Measurements from ENCODE around the gene CNTNAP5.

The CNTNAP5 gene

DNA sequence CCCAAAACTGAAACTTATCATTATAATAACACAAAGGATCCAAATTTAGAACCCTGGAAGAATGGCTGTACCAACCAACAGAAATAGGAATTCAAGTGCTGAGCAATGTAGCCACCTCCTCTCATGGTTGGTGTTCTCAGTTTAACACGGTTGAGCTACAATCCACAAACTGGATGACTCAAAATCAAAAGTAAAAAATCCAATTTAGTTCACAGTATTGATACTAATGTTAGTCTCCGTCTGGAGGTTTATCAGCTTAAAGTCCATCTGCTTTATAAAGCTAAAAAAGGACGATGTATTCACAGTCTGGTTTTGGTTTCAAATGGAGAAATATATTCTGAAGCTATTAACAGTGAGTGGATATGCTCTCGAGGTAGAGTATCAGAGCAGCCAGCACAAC lies 40.5 kb downstream of the CNTNAP5 start:
- DNase-seq = no peak

DNA sequence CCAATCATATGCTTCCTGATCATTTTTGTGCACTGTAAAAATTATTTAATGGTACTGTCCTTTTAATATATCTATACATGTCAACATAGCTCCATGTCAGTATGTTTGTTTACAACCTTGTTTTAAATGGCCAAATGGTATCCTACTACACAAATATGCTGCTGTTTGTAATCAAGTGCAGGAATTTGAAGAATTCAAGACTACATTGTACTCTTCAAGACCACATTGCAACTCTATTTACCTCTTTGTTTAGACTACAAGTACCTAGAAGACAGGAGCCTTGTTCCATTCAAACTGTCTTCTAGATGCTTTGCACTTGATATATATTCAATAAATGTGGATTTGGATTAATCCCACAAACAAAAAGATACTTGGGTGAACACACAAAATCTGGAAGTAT lies 41.7 kb downstream of the CNTNAP5 start:
- DNase-seq = no peak

DNA sequence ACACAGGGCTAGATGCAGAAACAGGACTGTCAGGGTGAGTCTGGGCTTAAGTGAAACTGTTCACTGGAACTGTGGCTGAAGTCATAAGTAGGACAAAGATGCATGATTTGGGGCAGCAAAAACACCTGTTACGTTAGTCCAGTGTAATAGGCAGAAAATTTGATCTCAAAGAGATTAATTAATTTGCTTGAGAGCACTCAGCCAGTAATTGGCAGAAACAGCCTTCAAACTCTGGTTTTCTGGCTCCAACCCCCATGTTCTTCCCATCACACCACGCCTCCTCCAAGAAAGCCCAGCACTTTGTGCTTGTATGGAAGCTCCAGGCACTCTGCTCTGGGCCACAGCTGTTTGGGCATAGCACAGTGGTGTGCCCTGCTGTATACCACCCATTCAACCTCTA lies 54.0 kb downstream of the CNTNAP5 start:
- no peak for DNase-seq

DNA sequence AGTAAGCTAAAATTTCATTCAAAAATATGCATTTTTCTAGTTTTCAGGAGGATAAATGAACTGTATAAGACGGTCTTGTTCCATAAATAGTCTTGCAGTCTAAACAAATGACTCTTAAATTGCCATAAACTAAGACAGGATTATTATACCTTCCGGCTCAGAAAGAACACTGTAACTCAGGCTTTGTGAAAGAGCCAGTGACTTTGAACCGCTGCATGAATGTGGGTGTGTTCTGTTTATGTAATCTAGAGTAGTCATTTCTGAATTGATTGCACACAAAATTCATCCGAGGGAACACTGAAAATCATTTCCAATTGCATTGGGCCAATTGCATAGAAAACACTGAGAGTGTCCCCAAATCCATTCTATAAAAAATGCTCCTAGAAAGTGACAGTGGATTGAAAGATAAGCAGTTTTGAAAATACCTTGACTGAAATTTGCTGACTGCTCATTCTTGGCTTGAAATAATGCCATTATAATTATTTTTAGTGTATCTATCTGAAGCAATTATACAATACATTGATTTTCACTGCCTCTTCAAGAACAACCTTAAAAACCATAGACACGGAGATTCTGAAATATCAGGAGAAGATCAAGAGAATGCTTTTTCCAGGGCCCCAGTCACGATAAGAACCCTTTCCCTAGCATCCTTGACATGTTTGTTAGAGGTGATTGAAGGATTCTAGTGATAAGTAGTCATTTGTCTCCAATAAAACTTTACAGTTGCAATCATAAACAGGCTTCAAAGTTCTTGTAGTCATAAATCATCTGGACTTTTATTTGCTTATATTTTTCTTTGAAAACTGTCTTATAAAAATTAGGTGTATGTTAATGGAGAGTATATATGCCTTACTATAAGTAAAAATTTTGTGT lies 55.4 kb downstream of the CNTNAP5 start:
- no peak for DNase-seq

DNA sequence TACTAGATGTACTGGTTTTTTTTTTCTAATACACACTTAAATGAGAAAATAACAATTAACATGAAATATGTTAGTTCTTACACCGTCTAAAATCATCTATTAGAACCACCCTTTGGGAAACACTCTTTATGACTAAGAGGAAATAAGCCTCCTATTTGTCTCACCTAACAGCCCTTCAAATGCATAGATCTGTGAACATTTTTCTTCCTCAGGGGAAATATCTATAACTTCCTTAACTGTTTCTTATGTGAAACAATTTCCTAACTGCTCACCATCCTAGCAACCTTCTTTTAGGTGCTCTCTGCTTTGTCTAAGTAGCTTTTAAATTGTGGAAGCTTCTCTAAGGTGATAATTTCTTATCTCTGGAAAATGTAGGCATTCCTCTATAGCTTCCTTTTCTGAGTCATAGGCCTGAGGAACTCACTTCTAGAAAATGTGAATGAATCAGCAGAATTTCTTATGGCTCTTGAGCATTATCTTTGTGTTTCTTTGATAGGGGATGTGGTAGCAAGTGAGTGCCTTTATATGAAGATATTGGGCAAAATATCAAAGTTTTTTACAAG lies 56.1 kb downstream of the CNTNAP5 start:
- DNase-seq = no peak

DNA sequence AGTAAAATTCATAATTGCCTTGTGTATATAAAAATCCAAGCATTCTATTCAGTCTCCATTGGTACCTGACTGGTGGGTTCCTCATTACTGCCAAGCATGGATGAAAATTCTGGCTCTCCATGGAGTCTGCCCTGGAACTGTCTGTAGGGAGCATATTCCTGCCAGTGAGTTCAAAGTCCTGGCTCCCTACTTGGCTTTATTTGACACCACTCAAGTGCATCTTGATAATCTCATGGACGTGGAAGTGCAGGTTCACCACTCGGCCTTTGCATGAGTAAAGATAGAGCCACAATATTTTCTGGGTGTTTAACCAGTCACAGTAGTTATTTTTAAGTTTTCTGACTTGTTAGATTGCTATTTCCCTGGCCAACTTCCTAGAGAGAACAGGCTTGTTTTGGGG lies 63.5 kb downstream of the CNTNAP5 start:
- DNase-seq = no peak

DNA sequence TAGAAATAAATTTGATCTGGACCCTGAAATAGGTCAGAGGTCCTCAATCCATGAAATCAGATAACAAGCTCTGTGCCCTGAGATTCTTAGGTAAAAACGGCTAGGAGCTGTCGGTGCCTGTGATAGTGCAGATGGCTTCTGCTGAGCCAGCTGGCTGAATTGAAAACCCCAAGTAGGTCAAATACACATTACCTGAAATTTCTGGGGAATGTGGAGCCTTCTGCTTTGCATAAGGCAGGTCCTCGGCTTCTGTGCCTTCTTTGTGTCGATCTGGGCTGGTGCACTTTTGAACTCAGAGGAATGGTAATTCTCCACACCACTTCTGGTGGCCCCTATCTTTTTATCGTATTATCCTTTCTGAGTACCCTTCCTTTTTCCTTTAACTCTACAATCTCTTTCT lies 66.6 kb downstream of the CNTNAP5 start:
- no peak for DNase-seq

DNA sequence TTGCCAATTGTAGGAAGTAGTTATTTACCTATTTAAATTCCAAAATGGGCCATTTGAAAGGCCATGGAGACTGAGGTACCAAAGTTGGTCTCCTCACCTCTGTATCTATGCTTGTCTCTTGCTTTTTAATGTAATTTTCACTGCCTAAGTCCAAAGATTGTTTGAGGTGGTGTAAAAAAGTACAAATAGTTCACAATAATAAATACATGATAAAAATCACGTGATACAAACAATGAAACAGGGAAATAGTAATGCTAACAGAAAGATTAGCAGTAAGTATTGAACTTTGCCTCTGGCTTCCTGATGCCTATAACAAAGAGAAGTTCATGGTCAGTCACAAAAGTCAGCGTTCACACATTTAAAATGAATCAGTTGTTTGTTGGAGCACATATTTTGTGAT lies 67.6 kb downstream of the CNTNAP5 start:
- no peak for DNase-seq

DNA sequence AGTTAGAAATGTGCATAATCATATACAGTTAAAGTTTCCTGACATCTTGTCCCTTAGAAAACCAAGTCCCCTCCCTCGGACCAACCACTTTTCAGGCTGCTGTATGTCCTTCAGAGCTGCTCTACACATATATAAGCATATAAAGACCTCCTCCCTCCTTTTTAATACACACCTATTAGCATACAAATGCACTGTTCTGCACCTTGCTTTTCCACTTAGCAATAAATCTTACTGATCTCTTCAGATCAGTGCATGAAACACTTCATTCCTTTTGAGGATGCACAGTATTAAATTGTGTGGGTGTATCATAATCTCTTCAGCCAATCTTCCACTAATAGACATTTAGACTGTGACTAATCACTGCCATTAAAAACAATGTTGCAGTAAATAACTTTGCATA lies 79.8 kb downstream of the CNTNAP5 start:
- no peak for DNase-seq

DNA sequence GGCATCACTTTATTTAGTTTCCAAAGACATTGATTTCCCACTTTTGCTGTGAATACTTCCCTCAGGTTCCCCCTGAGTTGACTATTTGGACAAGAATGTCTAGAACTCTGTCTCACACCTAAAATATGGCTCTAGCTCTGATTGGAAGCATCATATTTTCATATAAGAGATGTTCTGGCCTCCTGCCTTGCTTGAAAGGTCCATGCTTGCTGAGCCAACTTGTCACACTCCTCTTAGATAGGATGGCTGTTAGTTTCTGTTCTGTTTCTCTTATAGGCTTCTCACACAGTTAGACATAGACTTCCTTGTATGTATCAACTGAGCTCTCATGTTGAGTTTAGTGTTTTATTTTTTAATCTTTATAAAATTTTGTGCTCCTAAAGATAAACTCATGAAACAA lies 87.1 kb downstream of the CNTNAP5 start:
- DNase-seq = no peak

DNA sequence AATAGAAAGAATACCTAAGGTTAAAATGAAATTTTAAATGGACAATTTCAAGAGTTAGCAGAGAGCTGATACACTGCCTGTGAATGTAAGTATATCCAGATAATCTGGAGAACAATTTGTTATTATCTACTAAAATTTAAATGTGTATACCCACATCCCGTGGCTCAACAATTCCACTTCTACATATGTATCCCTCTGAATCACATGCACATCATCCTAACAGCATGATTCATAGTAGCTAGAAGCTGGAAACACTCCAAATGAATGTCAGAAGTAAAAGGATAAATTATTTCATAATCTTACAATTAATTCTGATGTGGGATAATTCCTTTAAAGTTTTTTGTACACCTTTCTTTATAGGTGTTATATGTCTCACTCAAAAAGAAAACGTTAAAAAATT lies 87.9 kb downstream of the CNTNAP5 start:
- no peak for DNase-seq

DNA sequence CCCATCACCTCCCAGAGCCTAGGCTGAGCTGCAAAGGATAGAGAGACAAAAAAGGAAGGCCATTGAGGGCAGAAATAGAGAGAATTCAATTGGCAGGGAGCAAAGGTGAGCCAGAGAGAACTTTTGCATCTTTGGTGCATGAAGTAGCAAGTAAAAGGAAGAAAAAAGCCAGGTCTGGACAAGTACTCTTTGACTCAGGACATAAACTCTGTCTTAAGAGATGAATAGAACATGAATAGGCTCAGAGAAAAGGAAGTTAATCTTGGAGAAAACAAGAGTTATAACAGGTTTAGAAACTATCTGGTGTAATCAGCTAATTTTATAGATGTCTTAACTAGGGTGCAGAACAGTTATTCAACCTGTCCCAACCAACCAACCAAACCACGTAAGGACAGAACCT lies 95.2 kb downstream of the CNTNAP5 start:
- DNase-seq = no peak

DNA sequence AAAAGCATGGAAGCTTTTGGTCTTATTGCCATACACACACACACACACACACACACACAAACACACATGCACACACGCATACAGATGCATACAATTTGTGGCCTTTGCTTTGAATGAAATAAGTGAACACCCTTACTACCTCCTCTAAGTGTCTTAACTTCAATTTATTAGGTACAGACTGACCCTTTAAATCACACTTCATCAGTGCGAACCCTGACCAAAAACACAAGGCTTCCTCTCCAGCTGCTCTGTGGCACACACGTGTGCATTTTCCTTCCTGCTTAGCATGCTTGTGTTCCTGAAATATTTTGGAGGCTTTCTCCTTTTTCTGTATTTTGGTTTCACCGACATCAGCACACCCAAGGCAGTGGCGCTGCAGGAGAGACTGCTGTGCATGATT lies 96.0 kb downstream of the CNTNAP5 start:
- no peak for DNase-seq

DNA sequence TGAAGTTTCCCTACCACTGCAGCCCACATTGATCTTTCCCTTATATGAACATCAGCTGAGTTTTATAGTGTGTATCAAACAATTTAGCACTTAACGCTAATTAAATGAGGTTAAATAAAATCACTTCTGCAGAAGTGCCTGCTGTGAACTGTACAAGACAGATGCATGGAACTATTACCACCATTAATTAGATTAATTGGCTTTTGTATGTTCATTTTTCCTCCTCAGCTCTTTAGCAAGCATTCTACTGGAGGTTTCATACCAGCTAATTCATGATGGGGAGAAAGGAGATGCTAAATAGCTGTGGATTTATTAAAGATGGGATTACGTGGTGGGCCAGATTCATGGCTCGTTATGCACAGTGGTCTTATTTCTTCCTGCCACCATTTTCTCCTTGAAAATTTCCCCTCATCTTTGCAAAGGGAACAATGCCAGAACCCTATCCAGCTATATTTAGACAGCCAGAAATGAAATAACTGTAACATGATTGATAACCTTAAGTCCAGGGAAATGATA lies 96.7 kb downstream of the CNTNAP5 start:
- no peak for DNase-seq

DNA sequence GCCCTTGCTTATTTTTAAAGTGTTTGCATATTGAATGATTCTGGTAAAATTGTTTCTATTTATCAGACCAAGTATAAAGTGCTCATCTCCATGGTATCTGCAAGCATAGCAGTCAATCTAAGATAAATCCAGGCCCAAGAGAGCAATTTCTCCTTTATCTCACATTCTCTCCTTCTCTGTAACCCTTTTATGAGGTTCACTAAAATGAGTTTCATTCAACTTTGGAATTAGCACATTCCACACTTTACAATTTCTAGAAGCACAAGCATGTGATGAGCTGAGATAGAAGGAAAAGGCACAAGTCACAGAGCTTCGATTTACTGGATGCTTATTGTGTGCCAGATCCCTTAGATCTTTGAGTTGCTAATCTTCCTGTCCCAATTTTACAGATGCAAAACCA lies 97.3 kb downstream of the CNTNAP5 start:
- no peak for DNase-seq

DNA sequence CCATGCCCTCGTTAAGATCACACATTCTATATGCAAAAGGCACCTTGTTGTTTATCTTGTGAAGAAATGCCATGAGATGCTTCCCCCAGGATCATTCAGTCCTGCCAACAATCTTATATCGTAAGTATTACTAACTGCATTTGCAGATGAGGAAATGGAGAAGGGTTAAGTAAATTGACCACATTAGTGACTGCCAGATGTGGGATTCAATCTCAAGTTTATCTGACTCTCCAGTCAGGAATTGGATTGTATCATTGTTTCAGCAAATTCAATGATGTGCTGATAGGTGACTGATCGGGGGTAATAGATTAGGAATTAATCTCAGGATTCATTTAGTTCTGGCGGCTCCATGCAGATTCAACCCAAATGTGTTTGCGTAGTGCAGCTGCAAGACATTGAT lies 106.2 kb downstream of the CNTNAP5 start:
- no peak for DNase-seq

DNA sequence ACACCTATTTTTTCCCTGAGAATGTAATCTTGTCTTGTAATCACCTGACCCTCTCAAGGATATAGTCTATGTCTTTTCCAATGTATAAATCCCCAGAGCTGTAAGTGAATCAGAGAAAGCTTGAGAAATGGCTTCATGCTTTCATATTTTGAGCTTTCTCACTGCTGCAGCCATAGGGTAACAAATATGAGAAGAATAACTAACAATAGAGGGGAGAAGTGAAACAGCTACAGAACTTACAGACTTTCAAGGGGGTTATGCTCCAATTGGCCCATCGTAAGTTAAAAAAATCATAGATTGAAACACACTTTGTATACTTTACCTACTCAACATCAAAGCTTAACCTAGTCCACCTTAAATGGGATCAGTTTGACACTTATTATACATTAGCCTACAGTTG lies 111.0 kb downstream of the CNTNAP5 start:
- DNase-seq = no peak

DNA sequence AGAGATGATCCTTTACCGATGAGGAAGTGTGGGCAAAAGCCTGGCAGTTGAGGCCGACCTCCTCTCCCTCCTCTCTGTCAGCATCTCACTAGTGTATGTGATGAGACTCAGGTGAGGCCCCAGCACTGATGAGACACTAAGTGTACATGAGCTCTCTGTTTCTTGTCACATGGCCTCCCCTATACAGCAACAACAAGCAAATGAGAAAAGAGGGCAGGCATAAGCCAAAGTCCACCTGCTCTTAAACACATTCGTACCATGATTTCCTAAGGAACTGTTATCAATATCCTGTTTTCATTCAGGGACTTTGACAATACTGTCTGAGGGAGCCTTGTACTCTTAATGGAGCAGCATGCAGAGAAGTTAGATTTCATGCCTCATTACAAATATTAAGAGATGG lies 113.0 kb downstream of the CNTNAP5 start:
- no peak for DNase-seq

DNA sequence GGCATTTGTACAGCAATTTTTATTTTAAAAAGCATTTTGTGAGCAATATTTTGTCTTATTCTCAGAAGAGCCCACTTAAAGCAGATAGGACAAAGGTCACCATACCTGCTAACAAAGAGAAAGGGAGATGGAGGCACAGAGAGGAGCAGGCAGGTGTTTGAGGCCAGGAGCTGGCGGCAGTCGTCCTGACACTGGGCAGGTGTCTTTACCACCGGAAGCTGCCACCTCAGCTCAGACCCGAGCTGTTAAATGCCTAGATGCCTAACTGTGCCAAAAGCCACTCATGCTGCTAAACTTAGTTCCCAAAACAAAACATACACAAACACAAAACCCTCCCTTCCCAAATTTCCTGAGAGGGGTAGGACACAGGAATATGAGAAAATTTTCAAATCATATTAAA lies 120.9 kb downstream of the CNTNAP5 start:
- DNase-seq = no peak

DNA sequence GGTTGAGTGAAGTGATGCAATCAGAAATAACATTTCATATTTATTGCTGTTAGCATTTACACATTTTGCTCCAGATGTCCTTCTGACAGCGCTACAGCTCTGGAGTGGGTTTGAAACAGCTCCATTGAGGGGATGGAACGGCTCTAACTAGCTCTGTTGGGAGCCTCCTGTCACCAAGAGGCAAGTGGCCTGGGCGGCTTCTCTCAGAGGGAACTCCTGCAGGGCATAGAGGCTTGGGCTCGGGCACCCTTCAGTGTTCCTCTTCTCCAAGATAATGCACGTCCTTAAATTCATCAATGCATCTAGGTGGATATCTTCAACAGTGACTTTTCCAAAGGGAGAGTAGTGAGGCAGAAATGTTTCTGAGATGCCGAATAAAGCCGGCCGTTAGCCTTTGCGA lies 122.5 kb downstream of the CNTNAP5 start:
- no peak for DNase-seq

DNA sequence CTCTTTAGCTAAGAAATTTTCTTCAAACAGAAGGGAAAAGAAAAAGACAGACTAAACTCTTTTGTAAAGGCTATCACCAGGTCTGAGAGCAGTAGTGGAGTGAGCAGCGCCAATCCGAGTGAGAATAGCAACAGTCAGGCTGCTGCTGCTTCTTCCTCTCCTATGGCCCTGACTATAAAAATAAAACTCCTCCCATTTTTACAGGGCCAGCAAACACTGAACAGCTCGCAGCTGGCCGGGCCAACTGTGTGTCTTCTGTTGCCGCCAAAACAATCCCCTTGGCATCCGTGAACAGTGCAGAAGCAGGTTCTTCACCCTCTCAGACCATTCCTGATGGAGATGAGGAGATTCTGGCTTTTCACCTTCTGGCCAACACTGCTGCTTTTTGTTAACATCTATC lies 124.5 kb downstream of the CNTNAP5 start:
- no peak for DNase-seq

DNA sequence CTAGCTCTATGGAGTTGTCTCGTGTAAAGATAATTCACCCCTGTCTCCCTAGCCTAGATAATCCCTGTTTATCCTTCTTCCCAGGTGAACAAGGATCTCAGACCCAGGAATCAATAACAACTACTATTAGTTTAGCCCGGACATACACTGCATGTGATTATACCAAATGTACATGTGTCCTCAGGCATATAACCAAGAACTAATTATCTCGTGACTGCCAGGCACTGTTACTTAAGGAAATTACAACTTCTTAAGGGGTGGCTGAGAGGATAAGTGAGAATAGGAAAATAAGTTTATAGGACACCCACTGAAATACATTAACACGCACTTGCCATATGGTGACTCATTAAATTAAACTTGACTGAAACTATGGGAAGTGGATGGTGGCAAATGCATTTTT lies 126.6 kb downstream of the CNTNAP5 start:
- no peak for DNase-seq

DNA sequence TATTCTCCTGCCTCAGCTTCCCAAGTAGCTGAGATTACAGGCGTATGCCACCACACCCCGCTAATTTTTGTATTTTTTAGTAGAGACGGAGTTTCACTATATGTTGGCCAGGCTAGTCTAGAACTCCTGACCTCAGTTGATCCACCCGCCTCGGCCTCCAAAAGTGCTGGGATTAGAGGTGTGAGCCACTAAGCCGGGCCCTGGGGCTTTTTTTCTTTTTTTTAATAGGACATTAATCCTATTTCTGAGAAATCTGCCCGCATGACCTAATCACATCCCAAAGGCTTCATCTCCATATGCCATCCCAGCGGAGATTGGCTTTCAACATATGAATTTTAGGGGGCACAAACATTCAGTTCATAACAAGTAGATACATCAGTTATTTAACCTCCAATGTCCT lies 128.6 kb downstream of the CNTNAP5 start:
- no peak for DNase-seq

DNA sequence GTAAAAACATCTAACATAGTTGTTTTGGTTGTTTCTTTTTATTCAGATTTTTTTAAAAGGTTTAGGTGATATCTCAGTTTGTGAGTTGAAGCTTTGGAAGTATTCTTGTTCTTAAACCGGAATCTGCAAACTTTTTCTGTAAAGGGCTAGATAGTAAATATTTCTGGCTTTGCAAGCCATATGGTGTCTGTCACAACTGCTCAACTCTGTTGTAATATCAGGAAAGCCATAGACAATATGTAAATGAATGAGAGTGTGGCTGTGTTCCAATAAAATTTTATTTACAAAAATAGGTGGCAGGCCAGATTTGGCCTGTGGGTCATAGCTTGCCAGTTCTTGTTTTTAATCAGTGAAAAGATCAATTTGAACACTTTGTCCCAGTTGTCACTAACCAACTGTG lies 134.1 kb downstream of the CNTNAP5 start:
- no peak for DNase-seq

DNA sequence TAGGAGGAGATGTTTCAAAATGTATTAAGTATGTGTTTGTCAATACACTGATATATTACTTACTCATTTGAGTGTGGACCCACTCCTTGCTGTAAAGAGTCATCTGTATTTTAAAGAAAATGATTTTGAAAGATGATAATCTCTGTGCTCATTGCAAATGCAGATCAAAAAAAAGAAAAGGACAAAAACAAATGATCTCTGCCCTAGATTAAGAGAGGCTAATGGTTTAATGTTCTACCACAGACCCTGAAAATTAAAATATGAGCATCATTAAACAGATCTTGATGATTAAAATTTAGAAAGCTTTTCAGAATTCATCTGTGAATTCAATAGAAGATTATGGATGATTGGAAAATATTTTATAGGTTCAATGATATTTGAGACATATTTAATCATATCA lies 136.5 kb downstream of the CNTNAP5 start:
- no peak for DNase-seq

Measured in T1000 (cell line).